Activated T-cell treated with anti-CD3 and anti-CD28 coated beads, Interleukin-2, amount 50 U/mL, for 4 hours (primary cell): Measurements from ENCODE around the gene GSTK1. TPM values are rescaled to one million over a fixed set of nuclear protein-coding genes. Genes with fewer than 3 reads are reported as not detected.

Experiments
- ATAC-seq, 2 donors: fragments of 200-7000 bp; cut with Tn5 transposase; one replicate each; pipeline ENCODE4 v1.10.0; 2021
- DNase-seq: peaks from one replicate; pipeline ENCODE4 v3.0.0-alpha.2; 2020
- H3K27me3 Mint-ChIP-seq: one replicate; pipeline ENCODE4 v1.8.0; 2021; ENCODE audit warnings: low read depth, mixed read lengths
- H3K36me3 Mint-ChIP-seq: one replicate; pipeline ENCODE4 v1.8.0; 2022; ENCODE audit warnings: mixed read lengths; ENCODE audit not compliant: insufficient read depth
- H3K4me1 Mint-ChIP-seq: one replicate; pipeline ENCODE4 v1.8.0; 2021; ENCODE audit warnings: low read depth, mixed read lengths
- H3K4me3 Mint-ChIP-seq: one replicate; pipeline ENCODE4 v1.8.0; 2021; ENCODE audit warnings: mild to moderate bottlenecking, moderate library complexity, mixed read lengths
- H3K9me3 Mint-ChIP-seq: one replicate; pipeline ENCODE4 v1.8.0; 2021; ENCODE audit warnings: mixed read lengths
- total RNA-seq, 3 donors: library from RNA; stranded (reverse); gene quantifications; one replicate each; pipeline ENCODE4 v1.2.1, GENCODE V29; 2021

The GSTK1 gene
- total RNA-seq, 3 donors from 2014 or later = 90.4 to 97.2 (median 96.5) TPM

- Mint-ChIP-seq H3K9me3 (no peaks in the 10 kb centered on the region), H3K4me3 (no peak overlapping the region), H3K27me3 (no peaks in the 10 kb centered on the region), H3K4me1 (peaks cover 30% of the 10 kb centered on the region), H3K36me3 (peaks cover 30% of the 10 kb centered on the region)
- DNase-seq (no peak), ATAC-seq (no peak)
Observed at GRCh38 chr7:143269251-143269650, 6.0 kb downstream of the GSTK1 start.

DNA sequence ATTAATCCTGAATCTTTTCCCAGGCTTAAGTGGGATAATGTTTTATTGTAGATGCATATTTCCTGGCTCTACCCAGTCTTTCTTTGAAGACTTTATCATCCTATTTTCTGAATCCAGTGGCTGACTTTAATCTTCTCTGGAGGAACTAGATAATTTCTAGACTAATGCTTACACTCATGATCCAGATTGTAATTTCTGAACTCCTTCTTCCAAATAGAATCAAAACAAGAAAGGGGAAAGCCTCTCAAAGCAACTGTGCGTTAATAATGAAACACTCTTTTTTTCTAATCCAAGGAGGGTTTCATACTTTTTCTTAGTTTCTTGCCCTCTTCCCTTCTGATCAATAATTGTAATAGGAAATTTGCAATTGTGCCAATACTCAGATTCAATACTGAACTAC lies 8.0 kb downstream of the GSTK1 start:
- DNase-seq = no peak
- H3K4me1 Mint-ChIP-seq = peaks cover 13% of the 10 kb centered on the region
- ATAC-seq = no peak
- no peaks in the 10 kb centered on the region for H3K27me3 Mint-ChIP-seq
- H3K36me3 Mint-ChIP-seq = peaks cover 18% of the 10 kb centered on the region
- H3K9me3 Mint-ChIP-seq = no peaks in the 10 kb centered on the region
- H3K4me3 Mint-ChIP-seq = no peak overlapping the region

DNA sequence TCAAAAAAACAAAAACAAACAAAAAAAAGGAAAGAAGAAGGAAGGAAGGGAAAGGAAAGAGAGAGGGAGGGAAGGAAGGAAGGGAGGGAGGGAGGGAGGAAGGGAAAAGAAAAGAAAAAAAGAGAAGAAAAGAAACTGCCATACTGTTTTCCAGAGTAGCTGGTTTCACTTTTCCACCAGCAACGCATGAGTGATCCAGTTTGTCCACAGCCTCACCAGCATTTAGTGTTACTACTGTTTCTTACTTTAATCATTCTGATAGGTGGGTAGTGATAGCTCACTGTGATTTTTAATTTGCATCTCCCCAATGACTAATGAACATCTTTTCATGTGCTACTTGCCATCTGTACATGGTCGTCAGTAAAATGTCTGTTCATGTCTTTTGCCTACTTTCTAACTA lies 9.6 kb downstream of the GSTK1 start:
- no peak for ATAC-seq

GRCh38 chr7:143279186-143280098 lies 16.2 kb downstream of the GSTK1 start:
- DNase-seq = no peak
- Mint-ChIP-seq H3K4me3 (peak overlapping the region; percentile 72), H3K9me3 (no peaks in the 10 kb centered on the region), H3K27me3 (no peaks in the 10 kb centered on the region), H3K4me1 (peaks cover 39% of the 10 kb centered on the region), H3K36me3 (no peaks in the 10 kb centered on the region)
- ATAC-seq = peak; percentile 71 to 74

More for the DNA sequence above, 9.6 kb downstream of the GSTK1 start:
- Mint-ChIP-seq H3K36me3 (peaks cover 17% of the 10 kb centered on the region), H3K4me1 (peaks cover 7% of the 10 kb centered on the region), H3K4me3 (no peak overlapping the region), H3K9me3 (no peaks in the 10 kb centered on the region), H3K27me3 (no peaks in the 10 kb centered on the region)
- DNase-seq = no peak

GRCh38 chr7:143280160-143280559 lies 16.9 kb downstream of the GSTK1 start:
- peaks cover 39% of the 10 kb centered on the region for H3K4me1 Mint-ChIP-seq
- no peaks in the 10 kb centered on the region for H3K36me3 Mint-ChIP-seq
- H3K4me3 Mint-ChIP-seq = peak overlapping the region; percentile 72
- no peak for DNase-seq
- no peaks in the 10 kb centered on the region for H3K9me3 Mint-ChIP-seq
- ATAC-seq = peak; percentile 38 to 46
- no peaks in the 10 kb centered on the region for H3K27me3 Mint-ChIP-seq

DNA sequence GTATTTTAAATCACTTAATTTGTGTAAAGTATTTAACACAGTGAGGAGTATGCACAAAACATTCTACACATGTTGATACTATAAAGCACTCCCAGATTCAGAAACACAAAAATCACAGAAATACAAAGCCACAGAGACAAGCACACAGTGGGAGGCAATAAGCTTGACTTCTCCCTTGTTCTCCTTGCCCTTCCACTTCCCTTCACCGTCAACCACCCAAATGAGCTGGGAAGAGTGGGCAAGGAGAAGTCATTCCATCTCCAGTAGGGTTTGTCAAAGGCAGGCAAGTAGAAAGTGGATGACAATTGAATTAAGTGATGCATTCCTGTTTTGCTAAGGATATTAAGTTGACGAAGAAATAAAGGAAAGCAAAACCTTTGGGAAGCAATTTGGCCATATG lies 17.3 kb downstream of the GSTK1 start:
- Mint-ChIP-seq H3K36me3 (no peaks in the 10 kb centered on the region), H3K27me3 (no peaks in the 10 kb centered on the region), H3K4me3 (peak overlapping the region; percentile 72), H3K4me1 (peaks cover 41% of the 10 kb centered on the region), H3K9me3 (no peaks in the 10 kb centered on the region)
- ATAC-seq (no peak), DNase-seq (no peak)

DNA sequence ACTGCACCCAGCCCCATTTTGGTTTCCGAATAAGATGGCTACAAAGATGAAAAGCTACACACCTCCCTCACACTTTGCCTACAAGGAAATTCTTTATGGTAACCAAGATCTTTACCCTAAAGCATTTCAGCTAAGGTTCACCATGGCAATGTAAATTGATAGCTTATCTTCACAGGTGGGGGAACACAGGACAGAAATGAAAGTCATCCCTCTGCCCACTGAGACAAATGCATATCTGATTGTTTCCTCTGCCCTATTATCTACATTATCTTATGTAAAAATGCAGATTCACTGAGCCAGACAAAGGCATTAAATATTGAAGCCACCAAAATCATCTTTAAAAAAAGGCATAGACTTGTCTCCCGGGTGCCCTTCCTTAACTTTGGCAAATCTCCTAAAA lies 18.3 kb downstream of the GSTK1 start:
- ATAC-seq = no peak
- no peaks in the 10 kb centered on the region for H3K9me3 Mint-ChIP-seq
- peaks cover 41% of the 10 kb centered on the region for H3K4me1 Mint-ChIP-seq
- H3K4me3 Mint-ChIP-seq = no peak overlapping the region
- no peaks in the 10 kb centered on the region for H3K27me3 Mint-ChIP-seq
- no peaks in the 10 kb centered on the region for H3K36me3 Mint-ChIP-seq
- DNase-seq = no peak

DNA sequence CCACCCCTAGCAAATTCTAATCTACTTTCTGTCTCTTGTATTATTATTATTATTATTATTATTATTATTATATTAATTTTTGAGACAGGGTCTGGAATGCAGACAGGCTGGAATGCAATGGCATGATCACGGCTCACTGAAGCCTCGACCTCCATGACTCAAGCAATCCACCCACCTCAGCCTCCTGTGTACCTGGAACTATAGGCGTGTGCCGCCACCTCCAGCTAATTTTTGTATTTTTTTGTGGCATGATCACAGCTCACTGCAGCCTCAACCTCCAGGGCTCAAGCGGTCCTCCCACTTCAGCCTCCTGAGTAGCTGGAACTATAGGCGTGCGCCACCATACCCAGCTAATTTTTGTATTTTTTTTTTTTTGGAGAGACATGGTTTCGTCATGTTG lies 18.9 kb downstream of the GSTK1 start:
- H3K4me1 Mint-ChIP-seq = peaks cover 44% of the 10 kb centered on the region
- no peaks in the 10 kb centered on the region for H3K9me3 Mint-ChIP-seq
- no peaks in the 10 kb centered on the region for H3K36me3 Mint-ChIP-seq
- no peak overlapping the region for H3K4me3 Mint-ChIP-seq
- no peak for DNase-seq
- H3K27me3 Mint-ChIP-seq = no peaks in the 10 kb centered on the region
- ATAC-seq = no peak

DNA sequence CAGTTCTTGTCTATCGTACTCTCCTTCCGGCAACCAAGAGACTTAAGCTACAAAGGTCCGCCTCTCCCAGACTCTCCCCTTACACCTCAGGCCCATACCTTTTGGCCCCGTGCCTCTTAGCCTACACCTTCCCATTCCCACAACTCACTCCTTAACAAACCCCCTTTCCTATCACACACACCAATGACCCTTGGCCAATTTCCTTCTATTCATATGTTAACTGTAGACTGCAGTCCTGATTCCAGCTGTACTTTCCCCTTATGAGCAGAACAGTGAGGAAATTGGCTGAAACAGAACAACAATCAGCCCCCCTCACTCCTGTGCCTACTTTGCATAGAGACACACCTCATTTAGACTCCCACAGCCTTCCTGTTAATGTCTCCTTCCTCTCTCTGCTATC lies 20.1 kb downstream of the GSTK1 start:
- H3K27me3 Mint-ChIP-seq = no peaks in the 10 kb centered on the region
- no peak overlapping the region for H3K4me3 Mint-ChIP-seq
- H3K9me3 Mint-ChIP-seq = no peaks in the 10 kb centered on the region
- H3K36me3 Mint-ChIP-seq = peaks cover 3% of the 10 kb centered on the region
- ATAC-seq (no peak), DNase-seq (no peak)
- H3K4me1 Mint-ChIP-seq = peaks cover 52% of the 10 kb centered on the region

- Mint-ChIP-seq H3K27me3 (no peaks in the 10 kb centered on the region), H3K9me3 (no peaks in the 10 kb centered on the region), H3K36me3 (peaks cover 5% of the 10 kb centered on the region), H3K4me3 (no peak within 1 kb of the TSS), H3K4me1 (peaks cover 48% of the 10 kb centered on the region)
- DNase-seq (no peak), ATAC-seq (no peak)
Observed at GRCh38 chr7:143284591-143285469, 21.6 kb downstream of the GSTK1 start, which contains the start of gene TMEM139. Gene TMEM139, plus strand, starts transcription at chr7:143284958. Its CDS starts 1,000 bp downstream, at chr7:143285958.

DNA sequence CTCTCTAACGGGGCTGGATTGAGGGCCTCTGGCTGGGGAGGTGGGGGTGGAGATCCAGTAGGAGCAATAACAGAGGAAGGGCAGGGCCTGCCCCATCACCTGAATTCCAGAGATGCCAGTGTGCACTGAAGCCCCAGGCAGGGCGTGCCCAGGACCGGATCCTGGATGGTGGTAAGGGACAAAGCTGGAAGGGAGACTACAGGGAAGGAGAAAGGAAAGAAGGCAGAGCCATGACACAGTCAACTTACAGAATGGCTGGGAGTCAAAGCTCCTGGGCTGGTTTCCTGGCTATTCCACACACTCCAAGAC lies 22.2 kb downstream of the GSTK1 start:
- H3K4me1 Mint-ChIP-seq = peaks cover 48% of the 10 kb centered on the region
- DNase-seq = no peak
- no peak overlapping the region for H3K4me3 Mint-ChIP-seq
- H3K9me3 Mint-ChIP-seq = no peaks in the 10 kb centered on the region
- H3K27me3 Mint-ChIP-seq = no peaks in the 10 kb centered on the region
- H3K36me3 Mint-ChIP-seq = peaks cover 6% of the 10 kb centered on the region
- ATAC-seq = no peak

DNA sequence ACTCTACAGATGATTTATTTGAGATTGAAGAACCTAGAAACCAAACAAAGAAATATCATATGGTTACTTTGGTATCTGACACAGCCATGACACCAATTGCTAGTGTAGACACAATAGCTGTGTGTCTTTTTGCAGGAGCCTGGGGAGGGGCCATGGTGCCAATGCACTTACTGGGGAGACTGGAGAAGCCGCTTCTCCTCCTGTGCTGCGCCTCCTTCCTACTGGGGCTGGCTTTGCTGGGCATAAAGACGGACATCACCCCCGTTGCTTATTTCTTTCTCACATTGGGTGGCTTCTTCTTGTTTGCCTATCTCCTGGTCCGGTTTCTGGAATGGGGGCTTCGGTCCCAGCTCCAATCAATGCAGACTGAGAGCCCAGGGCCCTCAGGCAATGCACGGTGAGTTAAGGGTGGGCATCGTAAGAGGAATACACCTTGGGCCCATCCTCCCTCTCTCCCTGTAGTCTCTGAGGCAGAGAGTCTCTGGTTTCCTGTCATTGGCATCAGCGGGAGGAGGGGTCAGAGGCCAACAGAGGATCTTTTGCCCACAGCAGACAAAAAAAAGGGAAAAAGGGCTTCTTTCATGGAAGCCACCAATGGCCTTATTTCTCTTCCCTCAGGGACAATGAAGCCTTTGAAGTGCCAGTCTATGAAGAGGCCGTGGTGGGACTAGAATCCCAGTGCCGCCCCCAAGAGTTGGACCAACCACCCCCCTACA lies 22.7 kb downstream of the GSTK1 start:
- Mint-ChIP-seq H3K4me1 (peaks cover 48% of the 10 kb centered on the region), H3K36me3 (peaks cover 6% of the 10 kb centered on the region), H3K9me3 (no peaks in the 10 kb centered on the region), H3K27me3 (no peaks in the 10 kb centered on the region), H3K4me3 (no peak overlapping the region)
- ATAC-seq (no peak), DNase-seq (no peak)

DNA sequence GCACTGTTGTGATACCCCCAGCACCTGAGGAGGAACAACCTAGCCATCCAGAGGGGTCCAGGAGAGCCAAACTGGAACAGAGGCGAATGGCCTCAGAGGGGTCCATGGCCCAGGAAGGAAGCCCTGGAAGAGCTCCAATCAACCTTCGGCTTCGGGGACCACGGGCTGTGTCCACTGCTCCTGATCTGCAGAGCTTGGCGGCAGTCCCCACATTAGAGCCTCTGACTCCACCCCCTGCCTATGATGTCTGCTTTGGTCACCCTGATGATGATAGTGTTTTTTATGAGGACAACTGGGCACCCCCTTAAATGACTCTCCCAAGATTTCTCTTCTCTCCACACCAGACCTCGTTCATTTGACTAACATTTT lies 23.3 kb downstream of the GSTK1 start:
- Mint-ChIP-seq H3K27me3 (no peaks in the 10 kb centered on the region), H3K36me3 (peaks cover 10% of the 10 kb centered on the region), H3K4me3 (peak overlapping the region; percentile 12), H3K9me3 (no peaks in the 10 kb centered on the region), H3K4me1 (peaks cover 52% of the 10 kb centered on the region)
- DNase-seq (no peak), ATAC-seq (no peak)

DNA sequence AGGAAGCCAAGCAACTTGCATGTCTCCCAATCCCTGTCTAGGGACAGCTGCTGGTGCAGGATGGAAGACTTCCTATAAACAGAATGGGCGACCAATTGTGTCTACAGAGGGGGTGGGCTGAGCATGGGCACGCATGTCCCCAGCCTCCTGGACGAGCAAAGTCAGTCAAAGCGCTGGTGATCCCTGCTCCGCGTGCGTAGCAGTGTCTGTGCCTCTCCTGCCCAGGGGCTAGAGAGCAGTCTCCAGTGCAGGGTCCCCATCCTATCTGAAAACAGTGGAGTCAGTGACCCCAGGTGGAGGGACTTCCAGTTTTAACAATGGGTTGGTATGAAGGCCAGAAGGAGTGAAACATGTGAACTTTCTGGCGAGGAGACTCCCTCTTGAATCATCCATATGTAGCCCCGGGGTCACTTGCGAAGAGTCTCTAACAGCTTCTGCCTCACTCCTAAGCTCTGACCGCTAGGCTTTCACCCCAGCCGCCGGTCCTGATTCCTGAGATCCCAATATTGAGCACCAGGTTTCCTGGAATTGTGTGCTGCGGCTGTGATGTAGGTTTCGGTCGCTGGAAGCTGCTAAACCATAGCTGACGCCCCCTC lies 24.2 kb downstream of the GSTK1 start:
- peaks cover 16% of the 10 kb centered on the region for H3K36me3 Mint-ChIP-seq
- H3K27me3 Mint-ChIP-seq = no peaks in the 10 kb centered on the region
- ATAC-seq (no peak), DNase-seq (no peak)
- H3K9me3 Mint-ChIP-seq = no peaks in the 10 kb centered on the region
- peaks cover 56% of the 10 kb centered on the region for H3K4me1 Mint-ChIP-seq
- H3K4me3 Mint-ChIP-seq = peak overlapping the region; percentile 89
